K562 (cell line): ENCODE measurements around the gene DOK7. TPM values are rescaled to one million over a fixed set of nuclear protein-coding genes. Genes with fewer than 3 reads are reported as not detected.

Source experiments
- ATAC-seq: fragments of 200-7000 bp; cut with Tn5 transposase; 3 replicates; pipeline ENCODE4 v1.9.1; 2020; ENCODE audit warnings: moderate library complexity
- BruUV-seq: library from RNA; stranded (reverse); fragments of 400-500 nt; replicated peaks from 2 replicates; lab custom pipeline; 2021; lab: Mats Ljungman, UMichigan
- CTCF ChIA-PET: fragments of 300-600 bp; formaldehyde crosslinking; extraction: SDS; loops from one replicate; lab custom pipeline; 2021; ENCODE audit warnings: low intra/inter-chr PET ratio; lab: Yijun Ruan, JAX
- POLR2A ChIA-PET: fragments of 300-600, 350-650 bp; sonication (Branson Sonifier 250); formaldehyde crosslinking; extraction: SDS; loops from one replicate; lab custom pipeline; 2021; ENCODE audit warnings: antibody characterized with exemption, inconsistent platforms; lab: Yijun Ruan, JAX
- DNase-seq, 4 experiments: peaks; one replicate each; pipeline versions ENCODE4 v3.0.0 to v3.0.0-alpha.2; 2011 to 2018; ENCODE audit warnings: low spot score in 3 of 4, mixed read lengths in 3 of 4; ENCODE audit errors: extremely low read depth in 1 of 4
- FAIRE-seq: peaks from 2 replicates; lab custom pipeline; 2011; peaks lifted over from hg19 to GRCh38; lab: Jason Lieb, UNC
- H2AFZ ChIP-seq: 2 replicates; pipeline ENCODE4 v1.6.0; 2011; ENCODE audit warnings: low read depth, low read length, control low read depth, inconsistent platforms
- H3K27ac ChIP-seq: fragments of 200-600 bp; 3 replicates; pipeline ENCODE4 v1.8.0; 2011; ENCODE audit warnings: low read depth, mild to moderate bottlenecking, control low read depth, inconsistent platforms, low read length, moderate library complexity, mixed read lengths; ENCODE audit errors: extremely low read depth
- H3K27me3 ChIP-seq, 2 experiments: fragments of 300-600 bp in 1 of 2; 2 replicates in 1 of 2; 3 replicates in 1 of 2; pipeline versions ENCODE4 v1.6.0 to v1.8.0; 2011; ENCODE audit warnings: inconsistent platforms in 2 of 2, low read length in 2 of 2, mild to moderate bottlenecking in 1 of 2, mixed read lengths in 1 of 2, moderate library complexity in 1 of 2; ENCODE audit not compliant: control insufficient read depth in 2 of 2, insufficient read depth in 2 of 2
- H3K36me3 ChIP-seq: fragments of 300-600 bp; 3 replicates; pipeline ENCODE4 v1.8.0; 2011; ENCODE audit warnings: mild to moderate bottlenecking, low read length, inconsistent platforms; ENCODE audit not compliant: control insufficient read depth, insufficient read depth
- H3K4me1 ChIP-seq, 2 experiments: fragments of 200-600 bp in 1 of 2; replicated peaks in 1 of 2; 2 replicates in 1 of 2; 3 replicates in 1 of 2; pipeline versions ENCODE4 v1.5.1 to v1.8.0; 2011; ENCODE audit warnings: inconsistent platforms in 2 of 2, low read length in 2 of 2, mild to moderate bottlenecking in 1 of 2, mixed read lengths in 1 of 2, moderate library complexity in 1 of 2; ENCODE audit not compliant: control insufficient read depth in 2 of 2, insufficient read depth in 2 of 2
- H3K4me2 ChIP-seq: 2 replicates; pipeline ENCODE4 v1.6.1; 2011; ENCODE audit warnings: low read length, control low read depth, inconsistent platforms, mixed read lengths; ENCODE audit not compliant: insufficient read depth
- H3K4me3 ChIP-seq: fragments of 200-600 bp; sonication (generic), shearing (Covaris generic); 2 replicates; pipeline ENCODE4 v1.5.1; 2016; ENCODE audit warnings: control low read depth, inconsistent platforms
- H3K79me2 ChIP-seq: fragments of 200-600 bp; 3 replicates; pipeline ENCODE4 v1.8.0; 2011; ENCODE audit warnings: low read length, inconsistent platforms; ENCODE audit not compliant: control insufficient read depth, insufficient read depth
- H3K9ac ChIP-seq, 2 experiments: 2 replicates each; pipeline versions ENCODE4 v1.6.0 to v1.6.1; 2011; ENCODE audit warnings: low read depth in 2 of 2, low read length in 2 of 2, control low read depth in 1 of 2, inconsistent platforms in 1 of 2, mild to moderate bottlenecking in 1 of 2, mixed read lengths in 1 of 2; ENCODE audit not compliant: insufficient read depth in 1 of 2
- H3K9me1 ChIP-seq: one replicate; pipeline ENCODE4 v1.6.0; 2011; ENCODE audit warnings: inconsistent platforms, mild to moderate bottlenecking, low read length, moderate library complexity; ENCODE audit not compliant: control insufficient read depth, insufficient read depth
- H3K9me3 ChIP-seq: replicated peaks from 2 replicates; pipeline ENCODE4 v1.5.1; 2011; ENCODE audit warnings: low read depth, low read length, inconsistent platforms; ENCODE audit not compliant: control insufficient read depth, insufficient read depth
- H4K20me1 ChIP-seq: replicated peaks from 2 replicates; pipeline ENCODE4 v1.6.1; 2011; ENCODE audit warnings: low read length, inconsistent platforms, mixed read lengths; ENCODE audit not compliant: control insufficient read depth, insufficient read depth
- ATF2 ChIP-seq: sonication (generic); formaldehyde crosslinking; IDR thresholded peaks from 2 replicates; pipeline ENCODE4 v1.8.1; 2022; ENCODE audit warnings: missing genetic modification reagents
- CCAR2 ChIP-seq: fragments of 200-400 bp; formaldehyde crosslinking; IDR thresholded peaks from 2 replicates; pipeline ENCODE4 v1.6.1; 2017; ENCODE audit warnings: mild to moderate bottlenecking, low read depth, low read length
- EZH2 ChIP-seq: IDR thresholded peaks from 2 replicates; pipeline ENCODE4 v1.6.1; 2012; ENCODE audit warnings: low read depth, mild to moderate bottlenecking, inconsistent platforms, low read length, borderline replicate concordance
- FOXA1 ChIP-seq: fragments of 450-650 bp; IDR thresholded peaks from 2 replicates; pipeline ENCODE4 v1.6.1; 2016; ENCODE audit warnings: mild to moderate bottlenecking, borderline replicate concordance
- FOXO4 ChIP-seq: fragments of 450-650 bp; formaldehyde crosslinking; IDR thresholded peaks from 2 replicates; pipeline ENCODE4 v1.4.0; 2020; ENCODE audit warnings: mild to moderate bottlenecking, moderate library complexity
- NR2C1 ChIP-seq, 2 experiments: fragments of 450-650 bp; IDR thresholded peaks; 2 replicates each; pipeline ENCODE4 v1.6.1; 2017; ENCODE audit warnings: mild to moderate bottlenecking in 2 of 2, antibody characterized with exemption in 1 of 2, inconsistent platforms in 1 of 2, missing compliant biosample characterization in 1 of 2, missing genetic modification characterization in 1 of 2
- ZFPM2 ChIP-seq: fragments of 250-450 bp; sonication (Bioruptor Pico); IDR thresholded peaks from 2 replicates; pipeline ENCODE4 v1.5.1; 2022; ENCODE audit warnings: mild to moderate bottlenecking
- ZNF445 ChIP-seq: fragments of 250-450 bp; sonication (Bioruptor Pico); IDR thresholded peaks from 2 replicates; pipeline ENCODE4 v1.4.0; 2020; ENCODE audit warnings: low read depth, mild to moderate bottlenecking, moderate library complexity
- WGBS: fragments of 100-300 bp; shearing (Covaris generic); methylation state at CpG from one replicate; pipeline ENCODE4 v1.1.6; 2016; ENCODE audit warnings: low coverage, mixed read lengths; ENCODE audit not compliant: insufficient coverage; ENCODE audit errors: missing lambda C conversion rate; 5-methylcytosine and 5-hydroxymethylcytosine counted together
- in situ Hi-C: fragments of 300-500 bp; cut with MboI; formaldehyde crosslinking; loops from 4 replicates; pipeline ENCODE4 v1.15.0; 2018; ENCODE audit warnings: inconsistent platforms, mixed read lengths
- intact Hi-C: fragments of 100-400 bp; cut with micrococcal nuclease; formaldehyde crosslinking; loops from 2 replicates; pipeline ENCODE4 v1.14.2; 2022
- polyA plus RNA-seq, 8 experiments: library from polyadenylated mRNA; depleted of rRNA in 4 of 8; stranded (reverse) in 5 of 8; unstranded in 3 of 8; fragments of >200 nt; fragmentation: Nextera tagmentation in 2 of 8; fragmentation: Illumina TruSeq in 1 of 8; extraction: Ambion mirVana in 2 of 8; extraction: Trizol in 1 of 8; gene quantifications; 2 replicates each; pipeline versions ENCODE4 v1.2.1 to v1.2.3, GENCODE V29; 2011 to 2014; ENCODE audit warnings: inconsistent platforms in 1 of 8, missing spikeins in 1 of 8
- total RNA-seq, 7 experiments: library from RNA; depleted of rRNA in 6 of 7; stranded (reverse); fragments of >200 nt in 6 of 7; fragmentation: Illumina TruSeq in 2 of 7; extraction: Trizol in 2 of 7; gene quantifications; 2 replicates each; pipeline versions ENCODE4 v1.2.1 to v1.2.3, GENCODE V29; 2011 to 2021; ENCODE audit warnings: low replicate concordance in 1 of 7

Gene DOK7
- total and polyA plus RNA-seq, 9 of the 15 experiments (the other 6 are each of a cell fraction or from before 2014, with no cell fraction given), result not detected

GRCh38 chr4:3415471-3416141 lies 47.5 kb upstream of the DOK7 start:
- H3K4me3 ChIP-seq, result no peak overlapping the region
- peaks cover 0 to 19% of the 10 kb centered on the region in 2 experiments; a peak in 1 of 5 replicates for H3K4me1 ChIP-seq
- ATAC-seq, result no peak
- no TSS peak for BruUV-seq
- no peak overlapping the region for H3K9ac ChIP-seq
- H3K36me3 ChIP-seq, result no peaks in the 10 kb centered on the region
- no peak overlapping the region for H2AFZ ChIP-seq
- no peak for FAIRE-seq
- H4K20me1 ChIP-seq, result peaks cover 12% of the 10 kb centered on the region
- WGBS, result 71% methylated on average over 32 of the region's 33 CpGs
- H3K9me1 ChIP-seq, result no peaks in the 10 kb centered on the region
- no peak overlapping the region for H3K27ac ChIP-seq
- DNase-seq, result no peak
- no peaks in the 10 kb centered on the region for H3K9me3 ChIP-seq
- TF ChIP-seq NR2C1 (IDR thresholded peaks at IDR 0.05), result no peak
- no peak for TF ChIP-seq NR2C1 (tag; IDR thresholded peaks at IDR 0.05)
- no peak for TF ChIP-seq ZFPM2 (CRISPR knock-in tag)
- TF ChIP-seq CCAR2, result no peak
- TF ChIP-seq ATF2 (CRISPR knock-in tag), result no peak
- TF ChIP-seq FOXA1, result no peak
- TF ChIP-seq ZNF445 (CRISPR knock-in tag), result no peak
- no peak for TF ChIP-seq FOXO4 (CRISPR knock-in tag)
- TF ChIP-seq EZH2, result no peak
- TF ChIP-seq, all 486 proteins: peak for 0
- intact Hi-C loops, result no loop called here
- in situ Hi-C loops, result no loop called here
- ChIA-PET POLR2A (no interaction called here), CTCF (no interaction called here)
- Histone ChIP-seq H3K4me2 (no peak overlapping the region), H3K79me2 (no peaks in the 10 kb centered on the region), H3K27me3 (peaks cover 22 to 45% of the 10 kb centered on the region in 2 experiments)
